ENCODE measurements around the gene CYSLTR2. TPM values are rescaled to one million over a fixed set of nuclear protein-coding genes. Genes with fewer than 3 reads are reported as not detected.

The CYSLTR2 gene
- total RNA-seq, 1 experiment from 2014 or later: not detected

- no peak overlapping the region for H3K27ac ChIP-seq (ENCODE audit: low read length)
- DNase-seq (ENCODE audit: low read depth, low spot score) (no peak), ATAC-seq (no peak)
- BruUV-seq (replicated peaks): no TSS peak
- no peaks in the 10 kb centered on the region for H3K4me1 ChIP-seq (ENCODE audit: control insufficient read depth, insufficient read depth, low read length)
- CTCF ChIA-PET: no interaction called here
- no peaks in the 10 kb centered on the region for H3K36me3 ChIP-seq (ENCODE audit: control insufficient read depth, insufficient read depth, low read length)
- H3K9me3 ChIP-seq (ENCODE audit: control insufficient read depth, insufficient read depth, low read depth, low read length): no peaks in the 10 kb centered on the region
- TF ChIP-seq TCF7L2 (IDR thresholded peaks at IDR 0.05; ENCODE audit: low read depth, low read length) (no peak), SIN3A (IDR thresholded peaks at IDR 0.05; ENCODE audit: borderline replicate concordance, insufficient read depth, low read depth, low read length) (no peak), POLR2AphosphoS5 (IDR thresholded peaks at IDR 0.05; ENCODE audit: low read depth, low read length) (no peak)
- TF ChIP-seq, protein P1, sequence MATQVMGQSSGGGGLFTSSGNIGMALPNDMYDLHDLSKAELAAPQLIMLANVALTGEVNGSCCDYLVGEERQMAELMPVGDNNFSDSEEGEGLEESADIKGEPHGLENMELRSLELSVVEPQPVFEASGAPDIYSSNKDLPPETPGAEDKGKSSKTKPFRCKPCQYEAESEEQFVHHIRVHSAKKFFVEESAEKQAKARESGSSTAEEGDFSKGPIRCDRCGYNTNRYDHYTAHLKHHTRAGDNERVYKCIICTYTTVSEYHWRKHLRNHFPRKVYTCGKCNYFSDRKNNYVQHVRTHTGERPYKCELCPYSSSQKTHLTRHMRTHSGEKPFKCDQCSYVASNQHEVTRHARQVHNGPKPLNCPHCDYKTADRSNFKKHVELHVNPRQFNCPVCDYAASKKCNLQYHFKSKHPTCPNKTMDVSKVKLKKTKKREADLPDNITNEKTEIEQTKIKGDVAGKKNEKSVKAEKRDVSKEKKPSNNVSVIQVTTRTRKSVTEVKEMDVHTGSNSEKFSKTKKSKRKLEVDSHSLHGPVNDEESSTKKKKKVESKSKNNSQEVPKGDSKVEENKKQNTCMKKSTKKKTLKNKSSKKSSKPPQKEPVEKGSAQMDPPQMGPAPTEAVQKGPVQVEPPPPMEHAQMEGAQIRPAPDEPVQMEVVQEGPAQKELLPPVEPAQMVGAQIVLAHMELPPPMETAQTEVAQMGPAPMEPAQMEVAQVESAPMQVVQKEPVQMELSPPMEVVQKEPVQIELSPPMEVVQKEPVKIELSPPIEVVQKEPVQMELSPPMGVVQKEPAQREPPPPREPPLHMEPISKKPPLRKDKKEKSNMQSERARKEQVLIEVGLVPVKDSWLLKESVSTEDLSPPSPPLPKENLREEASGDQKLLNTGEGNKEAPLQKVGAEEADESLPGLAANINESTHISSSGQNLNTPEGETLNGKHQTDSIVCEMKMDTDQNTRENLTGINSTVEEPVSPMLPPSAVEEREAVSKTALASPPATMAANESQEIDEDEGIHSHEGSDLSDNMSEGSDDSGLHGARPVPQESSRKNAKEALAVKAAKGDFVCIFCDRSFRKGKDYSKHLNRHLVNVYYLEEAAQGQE (IDR thresholded peaks at IDR 0.05; ENCODE audit: insufficient read depth in 1 of 2, low read depth in 2 of 2, low read length in 1 of 2): no peak
- TF ChIP-seq, protein P2, sequence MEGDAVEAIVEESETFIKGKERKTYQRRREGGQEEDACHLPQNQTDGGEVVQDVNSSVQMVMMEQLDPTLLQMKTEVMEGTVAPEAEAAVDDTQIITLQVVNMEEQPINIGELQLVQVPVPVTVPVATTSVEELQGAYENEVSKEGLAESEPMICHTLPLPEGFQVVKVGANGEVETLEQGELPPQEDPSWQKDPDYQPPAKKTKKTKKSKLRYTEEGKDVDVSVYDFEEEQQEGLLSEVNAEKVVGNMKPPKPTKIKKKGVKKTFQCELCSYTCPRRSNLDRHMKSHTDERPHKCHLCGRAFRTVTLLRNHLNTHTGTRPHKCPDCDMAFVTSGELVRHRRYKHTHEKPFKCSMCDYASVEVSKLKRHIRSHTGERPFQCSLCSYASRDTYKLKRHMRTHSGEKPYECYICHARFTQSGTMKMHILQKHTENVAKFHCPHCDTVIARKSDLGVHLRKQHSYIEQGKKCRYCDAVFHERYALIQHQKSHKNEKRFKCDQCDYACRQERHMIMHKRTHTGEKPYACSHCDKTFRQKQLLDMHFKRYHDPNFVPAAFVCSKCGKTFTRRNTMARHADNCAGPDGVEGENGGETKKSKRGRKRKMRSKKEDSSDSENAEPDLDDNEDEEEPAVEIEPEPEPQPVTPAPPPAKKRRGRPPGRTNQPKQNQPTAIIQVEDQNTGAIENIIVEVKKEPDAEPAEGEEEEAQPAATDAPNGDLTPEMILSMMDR (IDR thresholded peaks at IDR 0.05): no peak
- POLR2A ChIA-PET: no interaction called here
- no peak overlapping the region for H3K4me3 ChIP-seq (ENCODE audit: low read depth in 2 of 2, low read length in 2 of 2)
- intact Hi-C loops (cut with micrococcal nuclease; ENCODE audit: unreplicated experiment) (no loop called here), in situ Hi-C loops (cut with HindIII; ENCODE audit: low pct_unique_long_range_greater_than_20kb, low sequenced_read_pairs) (no loop called here)
- H3K27me3 ChIP-seq (ENCODE audit: control insufficient read depth, insufficient read depth, low read length): no peaks in the 10 kb centered on the region
Observed at GRCh38 chr13:48626726-48627451, 26.8 kb upstream of the CYSLTR2 start.

GRCh38 chr13:48629277-48629676 is 24.5 kb upstream of the CYSLTR2 start:
- DNase-seq (ENCODE audit: low read depth, low spot score) (no peak), ATAC-seq (no peak)
- no peaks in the 10 kb centered on the region for H3K27me3 ChIP-seq (ENCODE audit: control insufficient read depth, insufficient read depth, low read length)
- TF ChIP-seq TCF7L2 (IDR thresholded peaks at IDR 0.05; ENCODE audit: low read depth, low read length): no peak
- TF ChIP-seq, protein P2 (IDR thresholded peaks at IDR 0.05): no peak
- TF ChIP-seq, protein P1 (IDR thresholded peaks at IDR 0.05; ENCODE audit: insufficient read depth in 1 of 2, low read depth in 2 of 2, low read length in 1 of 2): no peak
- TF ChIP-seq SIN3A (IDR thresholded peaks at IDR 0.05; ENCODE audit: borderline replicate concordance, insufficient read depth, low read depth, low read length): no peak
- no peak for TF ChIP-seq POLR2AphosphoS5 (IDR thresholded peaks at IDR 0.05; ENCODE audit: low read depth, low read length)
- no peak overlapping the region for H3K27ac ChIP-seq (ENCODE audit: low read length)
- H3K36me3 ChIP-seq (ENCODE audit: control insufficient read depth, insufficient read depth, low read length): no peaks in the 10 kb centered on the region
- intact Hi-C loops (cut with micrococcal nuclease; ENCODE audit: unreplicated experiment): no loop called here
- in situ Hi-C loops (cut with HindIII; ENCODE audit: low pct_unique_long_range_greater_than_20kb, low sequenced_read_pairs): no loop called here
- H3K4me1 ChIP-seq (ENCODE audit: control insufficient read depth, insufficient read depth, low read length): no peaks in the 10 kb centered on the region
- no TSS peak for BruUV-seq (replicated peaks)
- ChIA-PET POLR2A (no interaction called here), CTCF (no interaction called here)
- no peak overlapping the region for H3K4me3 ChIP-seq (ENCODE audit: low read depth in 2 of 2, low read length in 2 of 2)
- no peaks in the 10 kb centered on the region for H3K9me3 ChIP-seq (ENCODE audit: control insufficient read depth, insufficient read depth, low read depth, low read length)
